GM18951 (cell line): ENCODE results near the gene C1orf35.

Experiments used
- POLR2A ChIP-seq: IDR thresholded peaks from 4 replicates; pipeline ENCODE4 v1.6.1; 2011; ENCODE audit warnings: mild to moderate bottlenecking; ENCODE audit not compliant: insufficient read length, insufficient read depth; ENCODE audit errors: extremely low read depth
- in situ Hi-C: fragments of 300-500 bp; cut with MboI; formaldehyde crosslinking; loops from one replicate; pipeline ENCODE4 v1.12.0; 2022; ENCODE audit warnings: low sequenced_read_pairs, mixed read lengths, inconsistent platforms; ENCODE audit not compliant: unreplicated experiment

Gene C1orf35

GRCh38 chr1:228110556-228110955, 7.4 kb upstream of the C1orf35 start:
- no peak for TF ChIP-seq POLR2A
- in situ Hi-C loops, result no loop called here

- in situ Hi-C loops, result no loop called here
- no peak for TF ChIP-seq POLR2A
Observed at GRCh38 chr1:228109962-228110488, 6.9 kb upstream of the C1orf35 start.

- in situ Hi-C loops, result no loop called here
- peak; percentile 95 for TF ChIP-seq POLR2A
Observed at GRCh38 chr1:228109073-228109961, 6.2 kb upstream of the C1orf35 start, which contains the start of gene MRPL55. MRPL55 (minus strand) TSS chr1:228109299; CDS start chr1:228108260, 1,039 bp downstream.

- in situ Hi-C loops, result no loop called here
- TF ChIP-seq POLR2A, result no peak
Observed at GRCh38 chr1:228108742-228109072, 5.6 kb upstream of the C1orf35 start.

- no peak for TF ChIP-seq POLR2A
- in situ Hi-C loops, result no loop called here
Observed at GRCh38 chr1:228108055-228108690, 5.0 kb upstream of the C1orf35 start.

GRCh38 chr1:228107636-228108035, 4.5 kb upstream of the C1orf35 start:
- in situ Hi-C loops, result no loop called here
- TF ChIP-seq POLR2A, result no peak

GRCh38 chr1:228106800-228107054, 3.6 kb upstream of the C1orf35 start:
- no peak for TF ChIP-seq POLR2A
- in situ Hi-C loops, result no loop called here

- TF ChIP-seq POLR2A, result no peak
- in situ Hi-C loops, result no loop called here
Observed at GRCh38 chr1:228105996-228106799, 3.1 kb upstream of the C1orf35 start.

GRCh38 chr1:228105270-228105995, 2.3 kb upstream of the C1orf35 start:
- in situ Hi-C loops, result no loop called here
- TF ChIP-seq POLR2A, result no peak

- in situ Hi-C loops, result no loop called here
- TF ChIP-seq POLR2A, result no peak
Observed at GRCh38 chr1:228104526-228105269, 1.6 kb upstream of the C1orf35 start.

- in situ Hi-C loops, result no loop called here
- TF ChIP-seq POLR2A, result no peak
Observed at GRCh38 chr1:228101994-228102790, 933 bp downstream of the C1orf35 start.

- in situ Hi-C loops, result no loop called here
- peak; percentile 10 for TF ChIP-seq POLR2A
Observed at GRCh38 chr1:228101614-228101993, 1.5 kb downstream of the C1orf35 start.
